Keratinocyte (primary cell): ENCODE data around the gene GRM7. TPM values are rescaled to one million over a fixed set of nuclear protein-coding genes. Genes with fewer than 3 reads are reported as not detected.

ENCODE experiments used
- DNase-seq: peaks from one replicate; pipeline ENCODE4 v3.0.0-alpha.2; 2011; ENCODE audit warnings: low read depth, missing footprints, low spot score
- FAIRE-seq: peaks from 2 replicates; lab custom pipeline; 2011; peaks lifted over from hg19 to GRCh38; lab: Jason Lieb, UNC
- H2AFZ ChIP-seq: 2 replicates; pipeline ENCODE4 v1.6.0; 2012; ENCODE audit warnings: low read length, control low read depth, inconsistent platforms; ENCODE audit not compliant: control insufficient read depth
- H3K27ac ChIP-seq: 2 replicates; pipeline ENCODE4 v1.5.1; 2011; ENCODE audit warnings: low read length; ENCODE audit not compliant: control insufficient read depth, insufficient read depth
- H3K27me3 ChIP-seq: 3 replicates; pipeline ENCODE4 v1.6.0; 2011; ENCODE audit warnings: low read length; ENCODE audit not compliant: control insufficient read depth, insufficient read depth; ENCODE audit errors: extremely low read depth
- H3K36me3 ChIP-seq, 2 experiments: 2 replicates in 1 of 2; 3 replicates in 1 of 2; pipeline ENCODE4 v1.5.1; 2011; ENCODE audit warnings: low read length in 2 of 2, mild to moderate bottlenecking in 1 of 2; ENCODE audit not compliant: control insufficient read depth in 2 of 2, insufficient read depth in 2 of 2; ENCODE audit errors: extremely low read depth in 1 of 2
- H3K4me1 ChIP-seq: 3 replicates; pipeline ENCODE4 v1.5.1; 2011; ENCODE audit warnings: low read length; ENCODE audit not compliant: control insufficient read depth, insufficient read depth; ENCODE audit errors: extremely low read depth
- H3K4me2 ChIP-seq: 3 replicates; pipeline ENCODE4 v1.6.0; 2011; ENCODE audit warnings: low read depth, low read length; ENCODE audit not compliant: control insufficient read depth, insufficient read depth; ENCODE audit errors: extremely low read depth
- H3K4me3 ChIP-seq, 3 experiments: fragments of 200-600 bp in 1 of 3; sonication (generic) in 1 of 3; 2 replicates in 2 of 3; 3 replicates in 1 of 3; pipeline ENCODE4 v1.5.1; 2011 to 2016; ENCODE audit warnings: low read length in 3 of 3, mild to moderate bottlenecking in 3 of 3, control low read depth in 2 of 3, inconsistent platforms in 1 of 3, low read depth in 1 of 3, mixed read lengths in 1 of 3, mixed run types in 1 of 3, moderate library complexity in 1 of 3; ENCODE audit not compliant: control insufficient read depth in 2 of 3, insufficient read depth in 2 of 3; ENCODE audit errors: extremely low read depth in 1 of 3
- H3K79me2 ChIP-seq: 2 replicates; pipeline ENCODE4 v1.6.0; 2012; ENCODE audit warnings: low read length; ENCODE audit not compliant: control insufficient read depth, insufficient read depth
- H3K9ac ChIP-seq: 3 replicates; pipeline ENCODE4 v1.6.0; 2011; ENCODE audit warnings: low read length; ENCODE audit not compliant: control insufficient read depth, insufficient read depth; ENCODE audit errors: extremely low read depth
- H3K9me1 ChIP-seq: 3 replicates; pipeline ENCODE4 v1.6.0; 2011; ENCODE audit warnings: low read length; ENCODE audit not compliant: control insufficient read depth, insufficient read depth; ENCODE audit errors: extremely low read depth
- H3K9me3 ChIP-seq: 2 replicates; pipeline ENCODE4 v1.5.1; 2012; ENCODE audit warnings: low read depth, low read length; ENCODE audit not compliant: control insufficient read depth
- H4K20me1 ChIP-seq: 3 replicates; pipeline ENCODE4 v1.6.0; 2011; ENCODE audit warnings: low read length; ENCODE audit not compliant: control insufficient read depth, insufficient read depth; ENCODE audit errors: extremely low read depth
- EZH2 ChIP-seq: IDR thresholded peaks from one replicate; pipeline ENCODE4 v1.6.1; 2012; ENCODE audit warnings: inconsistent platforms, mild to moderate bottlenecking, low read length, moderate library complexity
- dilution Hi-C: fragments of 300-500 bp; cut with MboI; formaldehyde crosslinking; loops from one replicate; pipeline ENCODE4 v1.7.0; 2020; ENCODE audit warnings: low sequenced_read_pairs; ENCODE audit not compliant: extremely low pct_ligation_motif_present
- polyA plus RNA-seq, 5 experiments: library from polyadenylated mRNA; depleted of rRNA in 3 of 5; stranded (reverse) in 3 of 5; stranded (forward) in 1 of 5; unstranded in 1 of 5; fragments of >200 nt; gene quantifications; 1 replicate in 1 of 5; 2 replicates in 3 of 5; 3 replicates in 1 of 5; pipeline versions ENCODE4 v1.2.1 to v1.2.3, GENCODE V29; 2011 to 2012; ENCODE audit warnings: missing spikeins in 2 of 5, low read depth in 1 of 5, low replicate concordance in 1 of 5
- TF ChIP-seq, protein P1 (sequence below), 3 experiments: IDR thresholded peaks in 1 of 3; conservative IDR thresholded peaks in 1 of 3; optimal IDR thresholded peaks in 1 of 3; 2 replicates in 2 of 3; 3 replicates in 1 of 3; pipeline versions ENCODE3 to v1.5.1; 2011; ENCODE audit warnings: low read length in 3 of 3, mild to moderate bottlenecking in 3 of 3, moderate library complexity in 2 of 3, control low read depth in 1 of 3, inconsistent platforms in 1 of 3; ENCODE audit not compliant: insufficient read depth in 2 of 3; ENCODE audit errors: extremely low read depth in 1 of 3

The GRM7 gene
- polyA plus RNA-seq, 1 donor (not counting 4 experiments of a cell fraction or from before 2014, with no cell fraction given), result not detected

GRCh38 chr3:7309641-7310102 lies 448.8 kb downstream of the GRM7 start:
- no peak for FAIRE-seq
- H3K4me2 ChIP-seq, result no peak overlapping the region

GRCh38 chr3:7315037-7315436 lies 454.1 kb downstream of the GRM7 start:
- H3K4me3 ChIP-seq, result no peak overlapping the region
- DNase-seq, result no peak
- H3K36me3 ChIP-seq, result no peaks in the 10 kb centered on the region
- dilution Hi-C loops, result no loop called here
- H3K9me1 ChIP-seq, result no peaks in the 10 kb centered on the region
- no peaks in the 10 kb centered on the region for H4K20me1 ChIP-seq
- no peak overlapping the region for H2AFZ ChIP-seq
- no peak overlapping the region for H3K4me2 ChIP-seq
- H3K27me3 ChIP-seq, result no peaks in the 10 kb centered on the region
- no peaks in the 10 kb centered on the region for H3K4me1 ChIP-seq
- no peaks in the 10 kb centered on the region for H3K79me2 ChIP-seq
- no peak overlapping the region for H3K9ac ChIP-seq
- no peak for FAIRE-seq
- TF ChIP-seq, protein P1, sequence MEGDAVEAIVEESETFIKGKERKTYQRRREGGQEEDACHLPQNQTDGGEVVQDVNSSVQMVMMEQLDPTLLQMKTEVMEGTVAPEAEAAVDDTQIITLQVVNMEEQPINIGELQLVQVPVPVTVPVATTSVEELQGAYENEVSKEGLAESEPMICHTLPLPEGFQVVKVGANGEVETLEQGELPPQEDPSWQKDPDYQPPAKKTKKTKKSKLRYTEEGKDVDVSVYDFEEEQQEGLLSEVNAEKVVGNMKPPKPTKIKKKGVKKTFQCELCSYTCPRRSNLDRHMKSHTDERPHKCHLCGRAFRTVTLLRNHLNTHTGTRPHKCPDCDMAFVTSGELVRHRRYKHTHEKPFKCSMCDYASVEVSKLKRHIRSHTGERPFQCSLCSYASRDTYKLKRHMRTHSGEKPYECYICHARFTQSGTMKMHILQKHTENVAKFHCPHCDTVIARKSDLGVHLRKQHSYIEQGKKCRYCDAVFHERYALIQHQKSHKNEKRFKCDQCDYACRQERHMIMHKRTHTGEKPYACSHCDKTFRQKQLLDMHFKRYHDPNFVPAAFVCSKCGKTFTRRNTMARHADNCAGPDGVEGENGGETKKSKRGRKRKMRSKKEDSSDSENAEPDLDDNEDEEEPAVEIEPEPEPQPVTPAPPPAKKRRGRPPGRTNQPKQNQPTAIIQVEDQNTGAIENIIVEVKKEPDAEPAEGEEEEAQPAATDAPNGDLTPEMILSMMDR (optimal IDR thresholded peaks at IDR 0.05 in 1 of 3, IDR thresholded peaks at IDR 0.05 in 1 of 3, conservative IDR thresholded peaks at IDR 0.05 in 1 of 3; ENCODE audit: extremely low read depth in 1 of 3, insufficient read depth in 2 of 3, low read length in 3 of 3), result no peak
- no peak for TF ChIP-seq EZH2
- H3K27ac ChIP-seq, result no peak overlapping the region
- no peaks in the 10 kb centered on the region for H3K9me3 ChIP-seq

More at GRCh38 chr3:7309641-7310102, 448.8 kb downstream of the GRM7 start:
- Histone ChIP-seq H3K9me1 (no peaks in the 10 kb centered on the region), H3K4me3 (no peak overlapping the region), H3K9ac (no peak overlapping the region), H3K4me1 (peaks cover 2% of the 10 kb centered on the region), H3K27ac (no peak overlapping the region), H2AFZ (peak overlapping the region; percentile 23), H3K27me3 (no peaks in the 10 kb centered on the region), H3K9me3 (no peaks in the 10 kb centered on the region), H4K20me1 (no peaks in the 10 kb centered on the region), H3K79me2 (no peaks in the 10 kb centered on the region), H3K36me3 (no peaks in the 10 kb centered on the region)
- no peak for DNase-seq
- dilution Hi-C loops, result no loop called here
- TF ChIP-seq, protein P1 (optimal IDR thresholded peaks at IDR 0.05 in 1 of 3, IDR thresholded peaks at IDR 0.05 in 1 of 3, conservative IDR thresholded peaks at IDR 0.05 in 1 of 3; ENCODE audit: extremely low read depth in 1 of 3, insufficient read depth in 2 of 3, low read length in 3 of 3), result no peak
- no peak for TF ChIP-seq EZH2
